HFF-Myc (cell line): ENCODE measurements around the gene BACH2.
A peak's percentile ranks its signal among the peaks of the same experiment; 100 is the strongest.

Experiments used
- DNase-seq: peaks from one replicate; pipeline ENCODE4 v3.0.0-alpha.2; 2011; ENCODE audit warnings: low read depth; ENCODE audit errors: extremely low read depth
- H3K4me3 ChIP-seq: replicated peaks from 2 replicates; pipeline ENCODE4 v1.5.1; 2011; ENCODE audit warnings: low read depth, mild to moderate bottlenecking, control low read depth, low read length
- TF ChIP-seq, protein P1 (sequence below): IDR thresholded peaks from 2 replicates; pipeline ENCODE4 v1.5.1; 2012; ENCODE audit warnings: mild to moderate bottlenecking, low read depth, low read length, control low read depth; ENCODE audit errors: missing control alignments

Gene BACH2

GRCh38 chr6:90257486-90257738 is 39.2 kb downstream of the BACH2 start:
- no peak overlapping the region for H3K4me3 ChIP-seq
- TF ChIP-seq, protein P1, sequence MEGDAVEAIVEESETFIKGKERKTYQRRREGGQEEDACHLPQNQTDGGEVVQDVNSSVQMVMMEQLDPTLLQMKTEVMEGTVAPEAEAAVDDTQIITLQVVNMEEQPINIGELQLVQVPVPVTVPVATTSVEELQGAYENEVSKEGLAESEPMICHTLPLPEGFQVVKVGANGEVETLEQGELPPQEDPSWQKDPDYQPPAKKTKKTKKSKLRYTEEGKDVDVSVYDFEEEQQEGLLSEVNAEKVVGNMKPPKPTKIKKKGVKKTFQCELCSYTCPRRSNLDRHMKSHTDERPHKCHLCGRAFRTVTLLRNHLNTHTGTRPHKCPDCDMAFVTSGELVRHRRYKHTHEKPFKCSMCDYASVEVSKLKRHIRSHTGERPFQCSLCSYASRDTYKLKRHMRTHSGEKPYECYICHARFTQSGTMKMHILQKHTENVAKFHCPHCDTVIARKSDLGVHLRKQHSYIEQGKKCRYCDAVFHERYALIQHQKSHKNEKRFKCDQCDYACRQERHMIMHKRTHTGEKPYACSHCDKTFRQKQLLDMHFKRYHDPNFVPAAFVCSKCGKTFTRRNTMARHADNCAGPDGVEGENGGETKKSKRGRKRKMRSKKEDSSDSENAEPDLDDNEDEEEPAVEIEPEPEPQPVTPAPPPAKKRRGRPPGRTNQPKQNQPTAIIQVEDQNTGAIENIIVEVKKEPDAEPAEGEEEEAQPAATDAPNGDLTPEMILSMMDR, result no peak
- no peak for DNase-seq

GRCh38 chr6:90256698-90257485 is 39.8 kb downstream of the BACH2 start:
- peak; percentile 88 for DNase-seq
- no peak overlapping the region for H3K4me3 ChIP-seq
- TF ChIP-seq, protein P1, result no peak

- DNase-seq, result no peak
- no peak overlapping the region for H3K4me3 ChIP-seq
- TF ChIP-seq, protein P1, result no peak
Measured at GRCh38 chr6:90253631-90254030, 43.0 kb downstream of the BACH2 start.

DNA sequence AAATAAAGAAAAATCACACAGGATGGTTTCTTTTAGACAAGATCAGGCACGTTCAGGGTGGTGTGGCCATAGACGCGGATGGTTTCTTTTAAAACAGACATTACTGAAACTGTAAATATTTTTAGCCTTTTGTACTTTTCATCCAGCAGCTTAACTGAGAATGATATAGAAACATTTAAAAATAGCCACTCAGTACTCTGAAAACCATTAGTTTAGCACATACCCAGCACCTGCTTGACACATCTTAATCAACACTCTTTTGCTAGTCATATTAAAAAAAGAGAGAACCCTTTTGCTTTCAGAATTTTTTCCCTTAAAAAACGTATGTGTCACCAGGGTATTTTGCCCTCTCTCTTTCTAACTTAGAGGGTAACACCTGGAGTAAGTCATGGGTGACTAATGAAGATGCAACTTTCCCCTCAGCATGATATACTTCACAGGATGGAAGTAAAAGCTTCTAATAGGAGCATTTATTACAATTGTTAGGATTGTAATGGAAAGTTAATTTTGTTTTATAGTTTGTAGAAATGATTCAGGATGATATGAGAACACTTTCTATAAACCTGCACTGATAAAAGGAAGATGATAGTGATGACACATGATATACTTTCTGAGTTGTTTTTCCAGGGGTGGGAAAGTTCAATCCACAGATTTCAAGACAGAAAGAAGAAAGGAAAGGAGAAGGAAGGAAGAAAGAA is 45.2 kb downstream of the BACH2 start:
- TF ChIP-seq, protein P1, result no peak
- no peak for DNase-seq
- H3K4me3 ChIP-seq, result no peak overlapping the region

- no peak overlapping the region for H3K4me3 ChIP-seq
- TF ChIP-seq, protein P1, result no peak
- no peak for DNase-seq
Measured at GRCh38 chr6:90250405-90250804, 46.2 kb downstream of the BACH2 start.

DNA sequence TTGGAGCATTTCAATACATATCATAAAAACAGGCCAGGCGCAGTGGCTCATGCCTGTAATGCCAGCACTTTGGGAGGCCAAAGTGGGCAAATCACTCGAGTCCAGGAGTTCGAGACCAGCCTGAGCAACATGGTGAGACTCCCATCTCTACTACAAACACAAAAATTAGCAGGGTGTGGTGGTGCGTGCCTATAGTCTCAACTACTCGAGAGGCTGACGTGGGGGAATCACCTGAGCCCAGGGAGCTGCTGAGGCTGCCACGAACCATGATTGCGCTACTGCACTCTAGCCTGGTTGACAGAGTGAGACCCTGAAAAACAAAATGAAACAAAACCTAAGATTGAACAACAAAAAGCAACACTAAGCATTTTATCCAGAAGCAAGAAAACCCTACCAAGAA is 47.2 kb downstream of the BACH2 start:
- TF ChIP-seq, protein P1, result no peak
- H3K4me3 ChIP-seq, result no peak overlapping the region

GRCh38 chr6:90249034-90249433 is 47.6 kb downstream of the BACH2 start:
- H3K4me3 ChIP-seq, result no peak overlapping the region
- TF ChIP-seq, protein P1, result no peak
- DNase-seq, result no peak

More for the DNA sequence above, 47.2 kb downstream of the BACH2 start:
- DNase-seq, result no peak
